HG03097 (cell line): ENCODE measurements around the gene MAP3K6.
"Not testable (repeated sequence)": the region's sequence is repeated elsewhere in the genome, so short reads cannot be mapped to it uniquely, and the experiment has no call there.

ENCODE experiments used
- ATAC-seq: cut with Tn5 transposase; IDR thresholded peaks from one replicate; pipeline ENCODE4 v1.9.1; 2021; ENCODE audit not compliant: unreplicated experiment, low FRiP score

Gene MAP3K6

DNA sequence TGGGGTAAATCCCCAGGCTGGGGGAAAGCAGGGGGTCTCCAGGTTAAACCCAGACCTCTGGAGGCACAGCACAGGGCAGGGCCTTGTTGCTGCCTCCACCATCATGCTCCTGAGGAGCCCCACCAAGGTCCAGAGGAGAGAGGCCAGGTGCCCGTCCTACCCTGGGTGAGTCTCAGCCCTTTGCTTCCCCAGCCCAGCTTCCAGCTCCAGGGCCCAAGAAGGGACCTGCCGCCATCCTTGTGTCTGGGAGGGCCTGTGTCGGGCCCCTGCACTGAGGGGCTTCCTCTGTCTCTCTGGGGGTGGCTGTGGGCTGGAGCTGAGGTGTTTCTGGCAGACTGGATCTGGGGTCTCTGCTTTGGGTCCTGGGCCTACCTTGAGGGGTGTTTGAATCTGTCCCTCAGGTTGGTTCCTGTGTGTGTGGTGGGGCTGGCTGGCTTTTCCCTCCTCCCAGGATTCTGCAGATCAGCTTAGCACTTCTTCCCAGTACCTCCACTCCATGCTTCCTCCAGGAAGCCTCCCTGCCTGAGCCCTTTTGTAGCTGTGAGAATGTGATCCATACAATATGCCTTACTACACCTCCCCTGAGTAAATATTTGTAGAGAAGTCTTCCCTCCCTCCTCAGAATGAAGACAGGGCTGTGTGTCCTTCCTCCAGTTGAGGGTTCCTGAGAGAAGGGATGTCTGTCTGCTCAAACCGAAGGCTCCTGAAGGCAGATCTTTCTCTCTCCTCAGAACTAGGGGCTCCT is 31.8 kb upstream of the MAP3K6 start:
- ATAC-seq = no peak

DNA sequence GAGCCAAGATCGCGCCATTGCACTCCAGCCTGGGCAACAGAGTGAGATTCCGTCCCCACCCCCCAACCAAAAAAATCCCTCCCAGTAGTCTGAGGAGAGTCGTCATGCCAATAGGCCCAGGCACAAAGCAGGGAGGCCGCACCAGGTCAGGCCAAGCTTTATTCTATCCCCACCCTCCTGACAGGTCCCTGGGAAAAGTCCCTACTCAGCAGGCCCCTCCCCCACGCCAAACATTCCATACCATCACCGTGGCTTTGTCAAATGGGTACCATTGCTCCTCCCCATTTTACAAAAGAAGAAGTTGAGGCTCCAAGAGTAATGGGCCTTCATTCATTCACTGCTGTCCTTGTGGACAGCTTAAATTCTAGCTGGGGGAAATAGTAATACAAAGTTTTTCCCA is 31.0 kb upstream of the MAP3K6 start:
- no peak for ATAC-seq

DNA sequence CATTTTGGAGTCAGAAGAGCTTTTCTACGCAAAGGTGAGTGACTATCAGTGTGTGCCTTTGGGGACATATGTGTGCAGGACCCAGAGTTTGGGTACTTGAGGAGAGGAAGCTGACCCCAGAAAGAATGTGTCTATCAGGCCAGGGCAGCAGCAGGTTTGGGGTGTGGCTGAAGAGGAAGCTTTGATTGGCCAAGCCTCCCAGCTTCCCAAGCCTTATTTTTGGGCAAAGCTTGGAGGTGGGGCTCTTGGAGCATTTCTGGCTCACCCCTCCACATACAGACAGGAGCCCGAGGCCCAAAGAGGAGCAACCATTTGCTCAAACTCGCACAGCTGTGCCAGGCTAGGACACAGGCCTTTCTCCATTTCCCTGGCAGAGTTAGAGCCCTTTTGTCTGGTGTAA is 30.3 kb upstream of the MAP3K6 start:
- ATAC-seq = no peak

DNA sequence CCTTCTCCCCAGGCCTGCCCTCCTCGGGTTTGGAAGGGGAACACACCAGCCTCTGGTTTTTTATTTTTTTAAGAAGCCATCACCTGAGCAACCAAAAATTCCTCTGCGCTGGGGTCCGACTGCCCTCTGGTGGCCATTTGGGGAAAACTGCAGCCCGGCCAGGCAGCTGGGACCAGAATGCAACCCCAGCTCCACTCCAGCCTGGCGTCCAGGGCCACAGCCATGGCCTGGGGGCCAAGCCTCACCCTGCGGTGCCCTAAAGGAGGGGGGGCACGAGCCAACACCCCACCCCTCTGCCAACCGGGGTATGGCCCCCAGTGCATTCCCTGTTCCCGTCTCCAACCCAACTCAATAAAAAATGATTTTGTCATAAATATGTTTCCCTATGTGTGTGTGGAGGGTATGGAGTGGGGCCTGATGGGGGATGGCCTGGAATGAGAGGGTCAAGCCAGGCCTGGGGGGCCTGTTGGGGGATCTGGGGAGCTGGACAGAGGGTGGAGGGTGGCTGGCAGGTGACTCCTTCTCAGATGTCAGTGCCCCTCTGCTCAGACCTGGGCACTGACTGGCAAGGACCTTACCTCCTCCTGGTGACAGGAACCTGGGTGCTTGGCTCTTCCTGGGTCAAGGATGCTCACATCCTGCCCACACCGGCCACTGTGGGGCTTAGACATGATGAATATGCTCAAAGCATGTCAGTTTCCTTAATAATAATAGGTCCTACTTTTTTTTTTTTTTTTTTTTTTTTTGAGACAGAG is 28.9 kb upstream of the MAP3K6 start:
- peak; percentile 39 for ATAC-seq

DNA sequence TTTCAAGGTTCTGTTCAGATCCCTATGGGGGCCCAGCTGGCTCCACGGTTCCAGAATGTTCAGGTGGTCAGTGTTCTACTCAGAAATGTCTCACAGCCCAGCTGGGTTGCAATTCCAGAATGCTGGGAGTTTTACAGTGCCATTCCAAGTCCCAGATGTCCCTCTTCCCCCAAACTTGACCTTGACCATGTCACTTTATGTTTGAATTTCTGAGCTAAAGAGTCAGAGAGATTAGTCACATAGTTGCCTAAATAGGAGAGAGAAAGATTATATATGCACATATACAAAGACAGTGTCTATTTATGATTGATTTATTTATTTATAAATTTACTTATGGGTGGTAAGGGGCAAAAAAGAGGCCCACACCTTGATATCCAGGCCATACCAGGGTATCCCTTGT is 28.2 kb upstream of the MAP3K6 start:
- no peak for ATAC-seq

DNA sequence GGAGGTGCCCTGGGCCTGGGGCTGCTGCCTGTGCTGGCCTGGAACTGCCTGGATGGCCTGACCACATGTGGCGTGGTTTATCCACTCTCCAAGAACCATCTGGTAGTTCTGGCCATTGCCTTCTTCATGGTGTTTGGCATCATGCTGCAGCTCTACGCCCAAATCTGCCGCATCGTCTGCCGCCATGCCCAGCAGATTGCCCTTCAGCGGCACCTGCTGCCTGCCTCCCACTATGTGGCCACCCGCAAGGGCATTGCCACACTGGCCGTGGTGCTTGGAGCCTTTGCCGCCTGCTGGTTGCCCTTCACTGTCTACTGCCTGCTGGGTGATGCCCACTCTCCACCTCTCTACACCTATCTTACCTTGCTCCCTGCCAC is 27.5 kb upstream of the MAP3K6 start:
- no peak for ATAC-seq

DNA sequence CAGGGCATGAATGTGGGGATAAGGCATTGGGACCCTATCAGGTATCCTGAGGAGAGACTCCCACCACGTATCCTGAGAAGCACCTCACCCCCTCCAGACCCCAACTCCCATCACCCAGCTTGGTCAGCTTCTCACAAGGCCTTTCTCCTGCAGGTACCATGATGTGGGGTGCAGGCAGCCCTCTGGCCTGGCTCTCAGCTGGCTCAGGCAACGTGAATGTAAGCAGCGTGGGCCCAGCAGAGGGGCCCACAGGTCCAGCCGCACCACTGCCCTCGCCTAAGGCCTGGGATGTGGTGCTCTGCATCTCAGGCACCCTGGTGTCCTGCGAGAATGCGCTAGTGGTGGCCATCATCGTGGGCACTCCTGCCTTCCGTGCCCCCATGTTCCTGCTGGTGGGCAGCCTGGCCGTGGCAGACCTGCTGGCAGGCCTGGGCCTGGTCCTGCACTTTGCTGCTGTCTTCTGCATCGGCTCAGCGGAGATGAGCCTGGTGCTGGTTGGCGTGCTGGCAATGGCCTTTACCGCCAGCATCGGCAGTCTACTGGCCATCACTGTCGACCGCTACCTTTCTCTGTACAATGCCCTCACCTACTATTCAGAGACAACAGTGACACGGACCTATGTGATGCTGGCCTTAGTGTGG is 27.0 kb upstream of the MAP3K6 start:
- ATAC-seq = no peak

DNA sequence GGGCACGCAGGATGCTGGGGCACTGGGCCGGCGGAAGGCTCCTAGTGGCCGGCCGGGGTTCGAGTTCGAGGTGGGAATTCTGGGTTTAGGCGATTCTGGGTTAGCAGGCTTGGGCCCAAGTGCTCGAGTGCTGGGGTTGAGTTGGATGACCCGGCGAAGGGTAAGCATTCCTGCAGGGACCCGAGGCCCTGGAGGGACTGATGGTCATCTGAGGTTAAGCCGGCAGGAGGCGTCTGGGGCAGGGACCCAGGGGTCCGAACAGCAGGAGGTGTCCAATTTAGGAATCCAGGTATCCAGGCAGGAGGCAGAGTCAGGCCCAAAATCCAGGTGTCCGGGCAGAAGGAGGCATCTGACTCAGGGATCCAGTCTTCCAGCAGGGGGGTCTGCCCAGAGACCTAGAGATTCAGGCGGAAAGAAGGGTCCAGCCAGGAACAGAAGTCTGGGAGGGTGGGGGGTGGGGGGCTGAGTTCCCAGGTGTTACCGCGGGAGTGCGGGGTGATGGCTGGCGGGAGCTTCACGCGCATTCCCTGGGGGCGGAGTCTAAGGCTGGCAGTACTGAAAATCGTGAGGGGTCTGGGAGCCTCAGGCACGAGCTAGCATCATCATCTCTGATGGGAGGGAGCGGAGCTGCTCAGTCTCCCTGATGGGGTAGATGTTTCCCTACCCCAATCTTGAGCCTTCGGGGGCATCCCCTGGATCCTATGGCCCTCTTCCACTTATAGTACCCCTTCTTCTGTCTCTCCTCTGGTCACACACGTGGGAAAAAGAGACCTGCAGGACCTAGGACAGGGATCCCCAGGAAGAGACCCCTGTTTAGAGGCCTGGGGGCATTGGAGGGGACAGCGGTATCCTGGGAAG is 26.2 kb upstream of the MAP3K6 start:
- ATAC-seq = no peak

DNA sequence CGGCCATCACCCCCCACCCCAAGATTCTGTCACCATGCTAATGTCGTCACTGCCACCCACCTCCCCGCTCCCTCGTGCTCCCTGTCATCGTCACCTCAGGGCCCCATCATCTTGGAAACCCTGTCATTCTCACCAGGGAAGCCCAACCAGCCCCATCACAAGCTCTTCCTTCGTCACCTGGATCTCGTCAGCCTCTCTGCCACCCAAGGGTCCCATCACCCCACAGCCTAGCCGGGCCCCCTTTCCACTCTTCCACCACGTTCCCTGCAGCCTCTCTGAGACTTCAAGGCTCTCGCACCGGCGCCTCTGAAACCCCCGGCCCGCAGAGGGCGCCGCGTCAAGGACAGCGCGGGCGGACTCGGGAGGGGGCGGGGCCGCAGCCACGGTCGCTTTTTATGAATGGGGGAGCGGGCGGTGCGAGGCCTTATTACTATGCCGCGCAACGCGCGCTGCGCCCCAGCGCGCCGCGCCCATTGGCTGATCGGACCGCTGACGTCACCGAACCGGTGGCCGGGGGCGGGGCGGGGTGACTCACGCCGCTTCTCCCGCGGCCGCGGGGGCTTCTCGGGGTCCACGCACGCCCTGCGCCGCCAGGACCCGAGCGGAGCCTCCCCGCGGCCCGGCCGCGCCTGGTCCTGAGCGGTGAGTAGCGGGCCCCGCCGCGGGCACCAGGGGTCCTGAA is 25.5 kb upstream of the MAP3K6 start, which contains the start of gene GPR3:
Gene GPR3 (plus strand): TSS at position 527 of the 682 bp plus-strand sequence. CDS start 1,177 bp downstream, outside the sequence.
- ATAC-seq = peak; percentile 57

DNA sequence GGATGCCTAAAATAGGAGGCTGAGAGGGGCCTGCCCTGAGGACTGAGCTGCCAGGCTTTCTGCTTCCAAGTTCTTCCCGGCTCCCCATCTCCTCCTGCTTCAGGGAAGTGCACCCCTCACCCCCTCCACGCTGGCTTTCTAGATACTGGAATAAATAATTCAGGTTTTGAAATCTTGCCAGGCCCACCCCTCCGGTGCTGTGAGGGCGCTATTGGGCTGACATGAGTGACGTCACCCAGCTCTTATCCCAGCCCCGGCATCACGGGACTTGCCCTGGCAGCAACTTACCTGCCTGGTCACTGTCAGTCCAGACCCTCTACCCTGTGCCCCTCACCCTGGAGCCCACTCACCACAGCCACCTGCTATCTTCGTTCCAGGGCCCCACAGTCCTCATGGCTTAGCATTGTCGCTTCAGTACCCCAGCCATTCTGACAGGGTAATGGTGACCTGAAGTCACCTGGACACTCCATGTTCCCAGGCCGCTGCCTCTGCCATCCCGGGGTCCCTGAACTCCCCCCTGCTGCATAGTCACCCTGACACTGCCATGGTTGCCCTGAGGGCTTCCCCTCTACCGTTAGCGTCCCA is 24.8 kb upstream of the MAP3K6 start:
- no peak for ATAC-seq

DNA sequence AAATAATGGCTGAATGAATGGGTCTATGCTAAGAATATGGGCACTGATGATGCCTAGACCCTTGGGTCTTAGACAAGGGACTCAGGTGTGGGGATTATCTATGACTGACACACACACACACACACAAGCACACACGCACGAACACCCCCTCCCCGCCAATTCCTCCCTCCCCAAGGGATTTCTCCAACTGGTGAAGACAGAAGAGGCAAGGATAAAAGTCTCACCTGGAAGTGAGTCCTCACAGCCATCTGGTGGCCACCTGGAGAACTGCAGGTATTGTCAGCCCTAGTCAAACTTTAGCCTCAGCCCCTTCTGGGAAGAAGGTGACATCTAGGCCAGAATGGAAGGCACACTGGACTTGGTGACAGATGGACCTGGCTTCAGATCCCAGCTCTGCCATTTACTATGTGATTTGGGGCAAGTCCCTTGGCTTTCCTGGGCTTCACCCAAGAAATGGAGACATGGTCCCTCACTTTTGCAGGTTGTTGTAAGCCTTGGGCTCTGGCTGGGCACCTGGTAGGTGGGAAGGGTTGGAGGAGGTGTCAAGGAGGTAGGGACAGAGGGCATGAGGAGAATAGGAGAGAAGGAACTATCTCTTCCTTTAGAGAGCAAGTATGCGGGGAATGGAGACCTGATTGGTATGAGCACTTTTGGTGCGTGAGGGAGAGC is 21.7 kb upstream of the MAP3K6 start:
- ATAC-seq = no peak

DNA sequence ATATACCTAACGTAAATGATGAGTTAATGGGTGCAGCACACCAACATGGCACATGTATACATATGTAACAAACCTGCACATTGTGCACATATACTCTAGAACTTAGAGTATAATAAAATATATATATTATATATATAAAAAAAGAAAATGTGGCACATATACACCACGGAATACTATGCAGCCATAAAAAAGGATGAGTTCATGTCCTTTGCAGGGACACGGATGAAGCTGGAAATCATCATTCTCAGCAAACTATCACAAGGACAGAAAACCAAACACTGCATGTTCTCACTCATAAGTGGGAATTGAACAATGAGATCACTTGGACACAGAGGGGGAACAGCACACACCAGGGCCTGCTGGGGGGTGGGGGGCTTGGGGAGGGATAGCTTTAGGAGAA is 18.0 kb upstream of the MAP3K6 start:
- ATAC-seq = not testable (repeated sequence)

DNA sequence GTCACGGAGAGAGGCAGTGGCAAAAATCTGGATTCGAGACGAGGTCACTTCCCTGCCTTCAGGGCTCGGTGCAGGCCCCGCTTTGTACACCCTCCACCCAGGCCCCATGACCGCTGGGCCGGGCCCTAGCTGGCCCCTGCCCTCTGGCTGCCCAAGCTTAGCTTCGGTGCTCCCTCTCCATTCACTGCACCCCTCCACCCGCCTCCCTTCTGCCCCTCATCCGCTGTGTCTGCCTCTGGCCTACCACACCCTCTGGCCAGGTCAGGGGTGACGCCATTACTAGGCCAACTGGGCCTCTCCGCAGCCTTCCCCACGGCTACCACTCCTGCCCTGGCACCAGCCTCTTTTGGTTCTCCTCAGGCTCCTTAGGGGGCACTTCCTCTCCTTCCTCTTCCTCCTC is 16.9 kb upstream of the MAP3K6 start:
- ATAC-seq = no peak

DNA sequence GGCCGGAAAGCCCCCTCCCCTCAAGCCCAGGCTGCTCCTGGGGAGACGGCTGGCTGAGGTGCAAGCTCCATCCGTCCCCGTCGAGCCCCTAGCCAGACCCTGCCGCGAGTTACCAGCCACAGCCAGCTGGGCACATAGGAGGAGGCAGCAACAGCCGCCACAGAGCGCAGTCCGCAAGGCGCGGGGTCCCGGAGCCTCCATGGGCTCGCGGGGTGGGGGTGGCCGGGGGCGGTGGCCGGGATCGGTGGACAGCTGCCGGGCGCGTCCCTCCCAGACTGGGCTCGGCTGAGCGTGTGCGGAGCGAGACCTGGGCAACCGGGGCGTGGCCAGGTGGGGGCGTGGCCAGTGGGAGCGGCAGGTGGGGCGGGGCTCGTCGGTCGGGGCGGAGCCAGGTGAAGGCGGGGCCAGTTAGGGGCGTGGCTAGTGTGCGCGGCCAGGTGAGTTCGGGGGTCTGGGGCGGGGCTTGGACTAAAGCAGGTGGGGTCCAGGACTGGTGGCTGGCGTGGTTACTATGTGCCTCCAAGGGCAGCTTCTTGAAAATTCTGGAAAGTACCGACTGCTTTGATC is 16.4 kb upstream of the MAP3K6 start, which contains the start of gene CD164L2:
Gene CD164L2 (minus strand): TSS at position 295 of the 567 bp plus-strand sequence. CDS start 94 bp downstream, at position 201.
- no peak for ATAC-seq

DNA sequence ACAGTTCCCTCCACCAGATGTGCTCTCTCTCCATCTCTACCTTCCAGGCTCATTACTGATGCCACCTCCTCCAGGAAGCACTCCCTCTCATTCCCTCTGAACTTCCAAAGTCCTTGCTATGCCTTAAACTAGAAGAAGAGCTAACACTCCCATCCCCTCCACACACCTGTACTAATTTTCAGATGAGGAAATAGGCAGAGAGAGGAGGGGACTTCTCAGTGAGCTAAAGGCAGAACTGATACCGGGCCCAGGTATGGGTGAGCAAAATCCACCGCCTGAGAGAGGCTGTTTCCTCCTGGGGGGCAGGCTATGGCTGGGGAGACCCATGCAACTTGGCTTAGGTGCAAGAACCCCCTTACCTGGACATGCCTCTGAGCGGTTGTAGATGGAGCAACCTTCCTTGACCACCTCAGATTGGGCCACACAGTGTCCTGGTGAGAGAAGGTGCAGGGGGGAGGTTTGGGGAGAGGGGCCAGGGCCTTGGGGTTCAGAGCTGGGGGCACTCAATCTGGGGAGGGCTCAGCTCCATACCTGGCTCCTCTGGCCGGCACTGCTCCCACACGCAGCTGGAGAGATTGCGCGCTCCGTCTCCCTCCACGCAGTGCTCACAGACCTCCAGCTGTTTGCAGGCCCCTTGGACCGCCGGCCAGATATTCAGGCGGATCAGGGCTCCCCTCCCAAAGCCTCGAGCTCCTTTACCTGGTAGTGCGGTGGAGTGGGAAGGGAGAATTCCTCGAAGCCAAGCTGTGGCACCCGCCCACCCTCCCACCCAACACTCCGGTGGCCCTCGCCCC is 15.4 kb upstream of the MAP3K6 start:
- ATAC-seq = no peak

DNA sequence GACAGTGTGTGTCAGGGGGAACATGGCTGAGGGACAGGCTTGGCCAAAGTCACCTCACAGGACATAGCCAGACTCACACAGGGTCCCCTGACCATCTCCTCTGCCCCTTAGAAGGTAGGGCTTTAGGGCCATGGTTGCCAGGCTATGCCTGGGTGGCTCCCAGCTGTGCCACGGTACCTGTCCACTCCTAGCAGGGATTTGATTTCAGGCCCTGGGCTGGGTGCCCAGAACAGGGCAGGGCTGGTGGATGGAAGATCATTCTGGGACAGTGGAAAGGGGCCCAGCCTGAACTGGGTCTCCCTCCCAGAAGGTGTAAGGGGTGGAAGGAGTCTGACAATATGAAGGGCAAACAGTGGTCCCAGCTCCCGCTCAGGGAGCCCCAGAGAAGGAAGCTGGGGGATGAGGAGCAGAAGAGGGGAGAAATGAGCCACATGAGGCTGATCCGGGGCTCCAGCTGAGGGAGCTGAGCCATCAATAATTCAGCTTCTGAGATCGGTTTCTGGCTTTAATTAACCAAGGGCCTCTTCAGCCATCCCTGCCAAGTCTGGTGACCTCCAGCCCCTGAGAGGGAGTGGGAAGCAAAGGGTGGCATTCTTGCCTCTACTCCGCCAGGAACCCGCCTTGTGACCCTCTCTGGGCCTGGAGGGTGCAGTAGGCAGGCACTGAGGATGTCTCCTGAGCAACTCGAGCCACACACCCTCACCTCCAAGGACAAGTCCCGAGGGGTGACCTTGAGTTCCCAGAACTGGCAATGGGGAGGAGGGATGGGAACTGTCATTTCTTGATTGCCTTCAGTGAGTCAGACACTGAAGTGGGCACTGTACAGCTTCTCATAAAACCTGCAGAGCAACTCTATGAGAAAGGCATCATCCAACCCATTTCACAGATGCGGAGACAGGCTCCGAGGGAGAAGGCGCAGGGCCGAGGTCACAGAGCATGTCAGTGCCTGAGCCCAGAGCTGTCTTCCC is 14.3 kb upstream of the MAP3K6 start:
- ATAC-seq = no peak

DNA sequence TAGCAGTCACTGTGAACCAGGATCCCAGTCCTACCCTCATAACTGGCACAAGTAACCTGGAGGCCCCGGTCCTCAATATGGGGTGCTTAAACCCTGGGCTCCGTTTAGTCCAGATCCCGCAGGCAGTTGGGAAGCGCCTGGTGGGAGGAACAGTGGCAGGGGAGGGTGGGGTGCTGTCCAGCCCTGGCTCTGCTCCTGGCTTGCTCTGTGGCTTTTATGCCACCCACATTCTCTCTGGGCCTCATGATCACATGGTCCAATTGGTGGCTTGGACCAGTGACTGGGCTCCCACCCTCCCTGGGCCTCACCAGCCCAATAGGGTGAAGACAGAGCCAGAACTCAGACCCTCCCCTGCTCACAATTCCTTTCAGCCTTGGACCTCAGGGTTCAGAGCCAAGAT is 13.5 kb upstream of the MAP3K6 start:
- no peak for ATAC-seq
